Panc1 (cell line): ENCODE results near the gene SERPINA4. TPM values are rescaled to one million over a fixed set of nuclear protein-coding genes. Genes with fewer than 3 reads are reported as not detected.

ENCODE experiments used
- ATAC-seq: fragments of 200-7000 bp; cut with Tn5 transposase; 2 replicates; pipeline ENCODE4 v1.9.1; 2020; ENCODE audit warnings: mild to moderate bottlenecking, moderate library complexity
- BruUV-seq: library from RNA; stranded (reverse); fragments of 400-500 nt; replicated peaks from 2 replicates; lab custom pipeline; 2021; lab: Mats Ljungman, UMichigan
- CTCF ChIA-PET: fragments of 300-600 bp; sonication (Branson Sonifier 250); formaldehyde crosslinking; loops from one replicate; lab custom pipeline; 2022; ENCODE audit warnings: antibody characterized with exemption; lab: Charles Lee
- POLR2A ChIA-PET: fragments of 300-600 bp; sonication (Branson Sonifier 250); formaldehyde crosslinking; loops from one replicate; lab custom pipeline; 2022; ENCODE audit warnings: antibody characterized with exemption; lab: Charles Lee
- DNase-seq: peaks from one replicate; pipeline ENCODE4 v3.0.0-alpha.2; 2010; ENCODE audit warnings: low read depth, low spot score
- H3K27ac ChIP-seq: 2 replicates; pipeline ENCODE4 v1.5.1; 2011; ENCODE audit warnings: mild to moderate bottlenecking, low read length, inconsistent platforms
- H3K27me3 ChIP-seq: fragments of 200-500 bp; sonication (Bioruptor generic); 2 replicates; pipeline ENCODE4 v1.6.0; 2014; ENCODE audit warnings: low read length, inconsistent platforms; ENCODE audit not compliant: control insufficient read depth, insufficient read depth
- H3K36me3 ChIP-seq: fragments of 200-500 bp; sonication (Bioruptor generic); 2 replicates; pipeline ENCODE4 v1.5.1; 2014; ENCODE audit warnings: inconsistent platforms, mild to moderate bottlenecking, low read length, moderate library complexity; ENCODE audit not compliant: control insufficient read depth, insufficient read depth
- H3K4me1 ChIP-seq: 2 replicates; pipeline ENCODE4 v1.5.1; 2011; ENCODE audit warnings: inconsistent platforms, mild to moderate bottlenecking, low read length, moderate library complexity; ENCODE audit not compliant: control insufficient read depth, insufficient read depth
- H3K4me3 ChIP-seq, 2 experiments: 2 replicates each; pipeline ENCODE4 v1.5.1; 2011 to 2012; ENCODE audit warnings: low read depth in 2 of 2, low read length in 2 of 2, mild to moderate bottlenecking in 2 of 2, inconsistent platforms in 1 of 2, moderate library complexity in 1 of 2
- H3K9me3 ChIP-seq: fragments of 200-500 bp; sonication (Bioruptor generic); 2 replicates; pipeline ENCODE4 v1.5.1; 2014; ENCODE audit warnings: low read depth, mild to moderate bottlenecking, inconsistent platforms, low read length, moderate library complexity; ENCODE audit not compliant: control insufficient read depth, insufficient read depth
- CTCF ChIP-seq: fragments of 450-650 bp; IDR thresholded peaks from 2 replicates; pipeline ENCODE4 v1.5.1; 2017; ENCODE audit warnings: mild to moderate bottlenecking
- POLR2AphosphoS5 ChIP-seq: IDR thresholded peaks from 2 replicates; pipeline ENCODE4 v1.6.1; 2012; ENCODE audit warnings: mild to moderate bottlenecking, low read depth, low read length, moderate library complexity
- REST ChIP-seq, 2 experiments: IDR thresholded peaks; 2 replicates each; pipeline ENCODE4 v1.6.1; 2011 to 2012; ENCODE audit warnings: low read depth in 2 of 2, control low read depth in 1 of 2, low read length in 1 of 2, mild to moderate bottlenecking in 1 of 2, moderate library complexity in 1 of 2; ENCODE audit not compliant: insufficient read depth in 1 of 2
- SIN3A ChIP-seq: IDR thresholded peaks from 2 replicates; pipeline ENCODE4 v1.6.1; 2012; ENCODE audit warnings: low read depth, mild to moderate bottlenecking, low read length, moderate library complexity, borderline replicate concordance; ENCODE audit not compliant: insufficient read depth
- TCF7L2 ChIP-seq: IDR thresholded peaks from 2 replicates; pipeline ENCODE4 v1.6.1; 2011; ENCODE audit warnings: mild to moderate bottlenecking, low read depth, low read length, inconsistent platforms
- in situ Hi-C: cut with HindIII; loops from 2 replicates; pipeline ENCODE4 v1.10.0; 2016; ENCODE audit warnings: low sequenced_read_pairs, low pct_unique_long_range_greater_than_20kb
- intact Hi-C: fragments of 100-400 bp; cut with micrococcal nuclease; formaldehyde crosslinking; loops from one replicate; pipeline ENCODE4 v1.10.0; 2022; ENCODE audit not compliant: unreplicated experiment
- total RNA-seq: library from RNA; stranded (reverse); gene quantifications from one replicate; pipeline ENCODE4 v1.2.1, GENCODE V29; 2021; ENCODE audit not compliant: unreplicated experiment

The SERPINA4 gene
- total RNA-seq, 1 experiment from 2014 or later, result 0.10 TPM

- TF ChIP-seq SIN3A, result no peak
These were observed 53.6 kb downstream of the SERPINA4 start (continued) for GRCh38 chr14:94614802-94615201.

- ChIA-PET CTCF (no interaction called here), POLR2A (no interaction called here)
- Histone ChIP-seq H3K9me3 (peaks cover 9% of the 10 kb centered on the region), H3K36me3 (no peaks in the 10 kb centered on the region), H3K4me1 (peaks cover 5% of the 10 kb centered on the region), H3K27ac (no peak overlapping the region), H3K27me3 (no peaks in the 10 kb centered on the region), H3K4me3 (no peak overlapping the region)
- in situ Hi-C loops, result no loop called here
- ATAC-seq, result no peak
- BruUV-seq, result no TSS peak
- TF ChIP-seq TCF7L2, result no peak
- TF ChIP-seq POLR2AphosphoS5, result no peak
- TF ChIP-seq CTCF, result no peak
- no peak for TF ChIP-seq SIN3A
- TF ChIP-seq REST (IDR thresholded peaks at IDR 0.05; ENCODE audit: insufficient read depth in 1 of 2, low read depth in 2 of 2, low read length in 1 of 2), result no peak
- intact Hi-C loops, result no loop called here
- no peak for DNase-seq
These were observed 54.0 kb downstream of the SERPINA4 start for GRCh38 chr14:94615254-94615653.

GRCh38 chr14:94615823-94616570 is 54.8 kb downstream of the SERPINA4 start:
- POLR2A ChIA-PET, result no interaction called here

More at GRCh38 chr14:94615823-94616570, 54.8 kb downstream of the SERPINA4 start:
- H3K27me3 ChIP-seq, result no peaks in the 10 kb centered on the region
- DNase-seq (no peak), ATAC-seq (no peak)
- peaks cover 9% of the 10 kb centered on the region for H3K9me3 ChIP-seq
- peaks cover 3% of the 10 kb centered on the region; the same call in 1 of the 2 replicates for H3K4me1 ChIP-seq
- intact Hi-C loops (no loop called here), in situ Hi-C loops (no loop called here)
- BruUV-seq, result no TSS peak
- H3K36me3 ChIP-seq, result no peaks in the 10 kb centered on the region
- H3K27ac ChIP-seq, result no peak overlapping the region
- CTCF ChIA-PET, result no interaction called here
- TF ChIP-seq TCF7L2, result no peak
- TF ChIP-seq REST (IDR thresholded peaks at IDR 0.05; ENCODE audit: insufficient read depth in 1 of 2, low read depth in 2 of 2, low read length in 1 of 2), result no peak
- TF ChIP-seq SIN3A, result no peak
- TF ChIP-seq CTCF, result no peak
- no peak for TF ChIP-seq POLR2AphosphoS5
- H3K4me3 ChIP-seq, result no peak overlapping the region
